Erythroblast (primary cell): ENCODE measurements around the gene GNAQ.

ENCODE experiments used
- GATA1 ChIP-seq: IDR thresholded peaks from 2 replicates; pipeline ENCODE4 v1.6.1; 2011; ENCODE audit warnings: low read depth, mild to moderate bottlenecking, control low read depth, low read length, moderate library complexity
- POLR2A ChIP-seq: IDR thresholded peaks from 2 replicates; pipeline ENCODE4 v1.6.1; 2011; ENCODE audit warnings: mild to moderate bottlenecking, low read length

DNA sequence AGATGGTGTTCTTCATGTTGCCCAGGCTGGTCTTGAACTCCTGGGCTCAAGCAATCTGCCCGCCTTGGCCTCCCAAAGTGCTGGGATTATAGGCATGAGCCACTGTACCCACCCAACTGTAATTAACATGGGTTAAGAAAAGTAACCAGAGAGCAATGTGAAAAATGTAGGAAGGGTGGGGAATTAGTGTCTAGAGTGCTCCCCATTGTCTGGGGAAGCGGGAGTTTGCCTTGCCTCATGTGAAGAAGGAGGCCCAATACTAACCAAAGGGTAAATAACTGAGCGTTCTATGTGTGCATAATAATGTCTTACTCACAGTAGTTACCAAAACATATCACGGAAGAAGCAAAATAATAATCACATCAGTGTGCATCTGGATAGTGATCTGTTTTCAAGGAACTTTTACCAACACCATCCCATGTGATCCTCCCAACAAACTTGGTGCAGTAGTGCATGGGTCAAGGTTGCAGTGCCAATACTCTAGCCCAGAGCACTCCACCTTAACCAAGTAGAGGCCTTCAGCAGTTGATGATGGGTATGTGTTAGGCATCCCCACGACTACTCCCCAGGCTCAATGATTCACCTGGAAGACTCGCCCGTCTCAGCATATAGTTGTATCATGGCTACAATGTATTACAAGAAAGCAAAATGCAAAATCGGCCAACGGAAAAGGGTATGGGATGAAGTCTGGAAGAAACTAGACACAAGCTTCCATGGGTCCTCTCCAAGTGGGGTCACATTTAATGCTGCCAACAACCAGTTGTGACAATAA, 26.2 kb downstream of the GNAQ start:
- no peak for TF ChIP-seq POLR2A
- no peak for TF ChIP-seq GATA1
